Pancreas (tissue), 10 donors: ENCODE measurements around the gene CBLC. TPM values are rescaled to one million over a fixed set of nuclear protein-coding genes. Genes with fewer than 3 reads are reported as not detected.

Source experiments
- ATAC-seq, 4 donors: fragments of 200-7000 bp; cut with Tn5 transposase; one replicate each; pipeline versions ENCODE4 v1.8.0 to v1.9.1; 2020; ENCODE audit warnings: mild to moderate bottlenecking in 4 of 4, moderate library complexity in 4 of 4
- DNase-seq, 6 donors: peaks; one replicate each; pipeline ENCODE4 v3.0.0-alpha.2; 2020
- FAIRE-seq: peaks from 2 replicates; lab custom pipeline; 2012; peaks lifted over from hg19 to GRCh38; lab: Jason Lieb, UNC
- H3K27ac ChIP-seq, 4 donors: fragments of 200-600 bp; sonication (generic); 1 replicate in 3 of 4; 2 replicates in 1 of 4; pipeline versions ENCODE4 v1.5.0 to v1.8.0; 2020
- H3K27me3 ChIP-seq, 4 donors: fragments of 200-600 bp; one replicate each; pipeline ENCODE4 v1.8.0; 2021
- H3K36me3 ChIP-seq, 3 donors: fragments of 200-600 bp; sonication (generic) in 1 of 3; one replicate each; pipeline versions ENCODE4 v1.5.0 to v1.8.0; 2020 to 2021
- H3K4me1 ChIP-seq, 3 donors: fragments of 200-600 bp; one replicate each; pipeline ENCODE4 v1.8.0; 2021
- H3K4me3 ChIP-seq, 4 donors: fragments of 200-600 bp; sonication (generic) in 2 of 4; one replicate each; pipeline versions ENCODE4 v1.5.0 to v1.8.0; 2020 to 2021
- H3K9me3 ChIP-seq, 4 donors: fragments of 200-600 bp; one replicate each; pipeline ENCODE4 v1.8.0; 2021
- WGBS, 2 donors: extraction: QIAGEN DNeasy Blood & Tissue Kit; methylation state at CpG; one replicate each; pipeline ENCODE4 v1.1.7; 2013; 5-methylcytosine and 5-hydroxymethylcytosine counted together
- intact Hi-C, 3 donors: fragments of 100-400 bp; cut with DNase I; formaldehyde crosslinking; loops; one replicate each; pipeline versions ENCODE4 v1.11.1 to v1.14.2; 2022
- polyA plus RNA-seq, 2 donors: library from polyadenylated mRNA; stranded (reverse); fragments of 200-250 nt; gene quantifications; one replicate each; pipeline ENCODE4 v1.2.3, GENCODE V29; 2013
- total RNA-seq, 6 donors: library from RNA; stranded (reverse); fragmentation: NEBNext Ultra II Directional in 4 of 6; extraction: Animal tissue kit (Norgen Biotek cat#: 25700) in 4 of 6; gene quantifications; one replicate each; pipeline versions ENCODE4 v1.2.1 to v1.2.4, GENCODE V29; 2021 to 2023
- TF ChIP-seq, protein P1 (sequence below), 4 donors: fragments of 200-600 bp; sonication (generic) in 3 of 4; IDR thresholded peaks; one replicate each; pipeline versions ENCODE4 v1.5.0 to v1.8.0; 2021; ENCODE audit warnings: antibody characterized with exemption in 4 of 4
- donor health status: healthy with polysubstance abuse.
- donor health status: DM: no; HTN: no; CAD: no; lungs with moderate emphysema.
- donor health status: DM: no; HTN: no; CAD: no.
- donor health status: control.
- donor health status: control.
- donor health status: Bipolar disorder and iron deficiency.
- donor health status: DM: yes; HTN: yes; CAD: no.
- donor health status: DM: no; HTN: no; CAD: no.
- donor health status: DM: no; HTN: no; CAD: no.
- donor health status: DM: yes; HTN: yes; CAD: no.

Gene CBLC
- total and polyA plus RNA-seq, 8 donors: 10.1 to 29.7 (median 13.9) TPM

DNA sequence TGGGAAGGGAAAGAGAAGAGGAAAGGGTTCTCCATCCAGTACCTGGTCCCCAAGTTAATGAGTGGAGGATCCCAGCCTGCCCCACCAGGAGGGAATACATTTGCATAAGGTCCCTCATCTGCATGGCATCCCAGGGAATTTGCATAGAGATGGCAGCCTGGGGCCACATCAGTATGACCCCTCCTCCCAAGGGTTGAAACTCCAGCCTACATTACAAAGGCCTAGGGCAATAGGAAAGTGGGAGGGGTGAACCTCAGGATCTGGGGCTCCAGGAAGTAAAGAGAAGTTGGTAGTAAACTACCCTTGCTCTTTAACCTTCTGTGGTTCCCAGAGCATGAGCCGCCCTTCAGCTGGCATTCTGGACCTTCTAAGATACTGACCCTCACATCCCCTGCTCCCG is 61.6 kb downstream of the CBLC start:
- Histone ChIP-seq H3K4me1 (no peaks in the 10 kb centered on the region), H3K4me3 (no peak overlapping the region), H3K9me3 (no peaks in the 10 kb centered on the region), H3K27me3 (no peaks in the 10 kb centered on the region), H3K36me3 (no peaks in the 10 kb centered on the region), H3K27ac (no peak overlapping the region)
- ATAC-seq (no peak), FAIRE-seq (no peak), DNase-seq (no peak)
- WGBS, 2 donors: 89 to 95% methylated on average over 2 of the region's 2 CpGs
- intact Hi-C loops: loop anchor here in 1 of 3 donors (10.0 kb wide), 1 partner anchor 154 kb away; no protein-coding TSS in a partner anchor
- TF ChIP-seq, protein P1, sequence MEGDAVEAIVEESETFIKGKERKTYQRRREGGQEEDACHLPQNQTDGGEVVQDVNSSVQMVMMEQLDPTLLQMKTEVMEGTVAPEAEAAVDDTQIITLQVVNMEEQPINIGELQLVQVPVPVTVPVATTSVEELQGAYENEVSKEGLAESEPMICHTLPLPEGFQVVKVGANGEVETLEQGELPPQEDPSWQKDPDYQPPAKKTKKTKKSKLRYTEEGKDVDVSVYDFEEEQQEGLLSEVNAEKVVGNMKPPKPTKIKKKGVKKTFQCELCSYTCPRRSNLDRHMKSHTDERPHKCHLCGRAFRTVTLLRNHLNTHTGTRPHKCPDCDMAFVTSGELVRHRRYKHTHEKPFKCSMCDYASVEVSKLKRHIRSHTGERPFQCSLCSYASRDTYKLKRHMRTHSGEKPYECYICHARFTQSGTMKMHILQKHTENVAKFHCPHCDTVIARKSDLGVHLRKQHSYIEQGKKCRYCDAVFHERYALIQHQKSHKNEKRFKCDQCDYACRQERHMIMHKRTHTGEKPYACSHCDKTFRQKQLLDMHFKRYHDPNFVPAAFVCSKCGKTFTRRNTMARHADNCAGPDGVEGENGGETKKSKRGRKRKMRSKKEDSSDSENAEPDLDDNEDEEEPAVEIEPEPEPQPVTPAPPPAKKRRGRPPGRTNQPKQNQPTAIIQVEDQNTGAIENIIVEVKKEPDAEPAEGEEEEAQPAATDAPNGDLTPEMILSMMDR (IDR thresholded peaks at IDR 0.05): no peak

DNA sequence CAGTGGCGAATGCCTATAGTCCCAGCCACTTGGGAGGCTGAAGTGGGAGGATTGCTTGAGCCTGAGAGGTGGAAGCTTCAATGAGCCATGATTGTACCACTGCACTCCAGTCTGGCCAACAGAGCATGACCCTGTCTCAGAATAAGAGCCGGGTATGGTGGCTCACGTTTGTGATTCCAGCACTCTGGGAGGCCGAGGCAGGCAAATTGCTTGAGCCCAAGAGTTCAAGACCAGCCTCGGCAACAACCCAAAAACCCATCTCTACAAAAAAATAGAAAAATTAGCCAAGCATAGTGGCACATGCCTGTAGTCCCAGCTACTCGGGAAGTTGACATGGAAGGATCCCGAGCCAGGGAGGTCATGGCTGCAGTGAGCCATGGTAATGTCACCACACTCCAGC is 63.1 kb downstream of the CBLC start:
- DNase-seq (no peak), FAIRE-seq (no peak), ATAC-seq (no peak)
- Histone ChIP-seq H3K4me1 (peaks cover 0 to 6% (median 4%) of the 10 kb centered on the region in 3 donors), H3K27me3 (no peaks in the 10 kb centered on the region), H3K36me3 (no peaks in the 10 kb centered on the region), H3K4me3 (no peak overlapping the region), H3K27ac (no peak overlapping the region), H3K9me3 (no peaks in the 10 kb centered on the region)
- WGBS, 2 donors: 75 to 85% methylated on average over 6 to 7 of the region's 7 CpGs
- TF ChIP-seq, protein P1 (IDR thresholded peaks at IDR 0.05): no peak
- intact Hi-C loops: loop anchor here in 2 of 3 donors (5.0 kb wide), 2 partner anchors 39 to 44 kb away; no protein-coding TSS in a partner anchor

DNA sequence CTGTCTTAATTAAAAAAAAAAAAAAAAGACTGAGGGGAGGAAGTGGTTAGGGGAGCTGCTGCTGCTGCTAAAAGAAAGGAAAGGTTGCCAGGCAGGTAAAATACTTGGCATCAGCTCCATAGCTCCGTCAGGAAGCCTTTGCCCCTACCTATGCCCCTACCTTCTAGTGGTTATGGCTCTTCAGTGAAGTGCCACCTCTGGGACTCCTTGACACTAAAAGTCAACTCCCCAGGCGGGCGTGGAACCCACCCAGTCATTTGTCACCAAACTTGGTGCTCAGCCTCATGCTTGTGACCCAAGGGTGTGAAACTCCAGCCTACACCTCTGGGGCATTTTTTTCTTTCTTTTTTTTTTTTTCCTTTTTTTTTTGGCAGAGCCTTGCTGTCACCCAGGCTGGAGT is 63.5 kb downstream of the CBLC start:
- 56 to 67% methylated on average over 3 of the region's 3 CpGs for WGBS, 2 donors
- FAIRE-seq (no peak), DNase-seq (no peak), ATAC-seq (no peak)
- TF ChIP-seq, protein P1 (IDR thresholded peaks at IDR 0.05): no peak
- H3K36me3 ChIP-seq: no peaks in the 10 kb centered on the region
- no peaks in the 10 kb centered on the region for H3K27me3 ChIP-seq
- H3K9me3 ChIP-seq: no peaks in the 10 kb centered on the region
- H3K4me3 ChIP-seq: no peak overlapping the region
- peaks cover 0 to 6% (median 4%) of the 10 kb centered on the region in 3 donors for H3K4me1 ChIP-seq
- intact Hi-C loops: loop anchor here in 2 of 3 donors (5.0 kb wide), 2 partner anchors 39 to 44 kb away; no protein-coding TSS in a partner anchor
- no peak overlapping the region for H3K27ac ChIP-seq

DNA sequence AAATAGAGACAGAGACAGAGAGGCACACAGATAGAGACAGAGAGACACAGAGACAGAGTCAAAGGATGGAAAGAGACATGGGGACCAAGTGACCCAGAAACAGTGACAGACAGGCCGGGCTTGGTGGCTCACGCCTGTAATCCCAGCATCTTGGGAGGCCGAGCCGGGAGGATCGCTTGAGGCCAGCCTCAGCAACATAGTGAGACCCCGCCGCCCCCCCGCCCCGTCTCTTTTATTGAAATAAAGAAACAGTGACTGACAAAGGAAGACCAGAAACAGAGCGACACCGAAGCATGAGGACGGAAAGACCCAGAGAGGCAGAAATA is 67.6 kb downstream of the CBLC start:
- TF ChIP-seq, protein P1 (IDR thresholded peaks at IDR 0.05): no peak
- 10 to 14% methylated on average over 12 of the region's 12 CpGs for WGBS, 2 donors
- H3K9me3 ChIP-seq: no peaks in the 10 kb centered on the region
- peak in 3 of 6 donors; percentile 59 to 67 (median 61) for DNase-seq
- intact Hi-C loops: no loop called here
- peak overlapping the region in 3 of 4 donors; percentile 72 to 86 (median 82) for H3K27ac ChIP-seq
- ATAC-seq: no peak
- H3K36me3 ChIP-seq: no peaks in the 10 kb centered on the region
- peaks cover 0 to 7% (median 6%) of the 10 kb centered on the region in 3 donors for H3K4me1 ChIP-seq
- no peak for FAIRE-seq
- peak overlapping the region in 2 of 4 donors; percentile 39 to 55 for H3K4me3 ChIP-seq
- H3K27me3 ChIP-seq: no peaks in the 10 kb centered on the region
